ENCODE measurements around the gene ZKSCAN4. TPM values are rescaled to one million over a fixed set of nuclear protein-coding genes. Genes with fewer than 3 reads are reported as not detected.

The ZKSCAN4 gene
- total RNA-seq, 6 experiments from 2014 or later = 3.8 to 4.7 (median 4.0) TPM

DNA sequence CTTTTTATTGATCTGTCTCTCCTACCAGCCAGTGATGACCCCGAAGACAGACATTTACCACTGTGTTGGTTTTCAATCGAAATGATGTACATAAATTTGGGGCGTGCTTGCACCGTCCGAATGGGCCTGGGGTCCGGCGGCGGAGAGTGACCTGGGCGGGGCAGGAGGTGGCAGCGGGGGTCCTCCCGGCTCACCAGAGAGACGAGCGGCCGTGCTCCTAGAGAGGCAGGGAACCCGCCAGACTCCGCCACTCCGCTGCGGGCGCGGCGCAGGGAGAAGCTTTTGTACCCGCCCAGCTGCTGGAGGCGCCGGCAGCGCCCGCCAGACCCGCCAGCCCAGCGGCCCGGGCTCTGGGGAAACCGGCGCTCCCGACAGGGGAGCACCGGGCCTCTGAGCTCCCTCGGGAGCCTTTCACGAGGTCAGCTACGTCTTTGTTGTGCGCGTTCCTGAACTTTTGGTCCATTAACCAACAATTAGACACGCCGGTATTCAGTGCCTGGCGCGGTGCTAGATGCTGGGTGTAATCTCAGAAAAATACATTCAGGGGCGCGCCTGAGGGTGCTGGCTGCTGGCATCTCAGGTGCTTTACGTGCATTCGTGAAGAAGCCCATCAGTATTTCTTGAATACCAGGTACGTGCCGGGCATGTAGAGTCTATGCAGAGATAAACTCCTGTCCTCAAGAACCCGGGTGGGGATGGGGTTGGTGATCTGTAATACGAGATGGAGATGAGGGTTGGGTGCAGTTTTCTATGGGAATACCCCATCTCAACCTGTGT, 29.4 kb upstream of the ZKSCAN4 start, which contains the start of gene PGBD1:
PGBD1 (plus strand) TSS at position 285 of the 777 bp plus-strand sequence. CDS start 2,242 bp downstream, outside the sequence.
- peaks cover 13% of the 10 kb centered on the region for H3K4me1 Mint-ChIP-seq (ENCODE audit: low read depth)
- H3K9me3 Mint-ChIP-seq = peaks cover 5% of the 10 kb centered on the region; the same call in 1 of the 2 replicates
- H3K36me3 Mint-ChIP-seq (ENCODE audit: low read depth) = peaks cover 22% of the 10 kb centered on the region
- H3K27ac Mint-ChIP-seq = peak within 1 kb of the TSS; percentile 74
- TF ChIP-seq, protein P1, sequence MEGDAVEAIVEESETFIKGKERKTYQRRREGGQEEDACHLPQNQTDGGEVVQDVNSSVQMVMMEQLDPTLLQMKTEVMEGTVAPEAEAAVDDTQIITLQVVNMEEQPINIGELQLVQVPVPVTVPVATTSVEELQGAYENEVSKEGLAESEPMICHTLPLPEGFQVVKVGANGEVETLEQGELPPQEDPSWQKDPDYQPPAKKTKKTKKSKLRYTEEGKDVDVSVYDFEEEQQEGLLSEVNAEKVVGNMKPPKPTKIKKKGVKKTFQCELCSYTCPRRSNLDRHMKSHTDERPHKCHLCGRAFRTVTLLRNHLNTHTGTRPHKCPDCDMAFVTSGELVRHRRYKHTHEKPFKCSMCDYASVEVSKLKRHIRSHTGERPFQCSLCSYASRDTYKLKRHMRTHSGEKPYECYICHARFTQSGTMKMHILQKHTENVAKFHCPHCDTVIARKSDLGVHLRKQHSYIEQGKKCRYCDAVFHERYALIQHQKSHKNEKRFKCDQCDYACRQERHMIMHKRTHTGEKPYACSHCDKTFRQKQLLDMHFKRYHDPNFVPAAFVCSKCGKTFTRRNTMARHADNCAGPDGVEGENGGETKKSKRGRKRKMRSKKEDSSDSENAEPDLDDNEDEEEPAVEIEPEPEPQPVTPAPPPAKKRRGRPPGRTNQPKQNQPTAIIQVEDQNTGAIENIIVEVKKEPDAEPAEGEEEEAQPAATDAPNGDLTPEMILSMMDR (IDR thresholded peaks at IDR 0.05) = no peak
- peak; percentile 56 for DNase-seq
- H3K27me3 Mint-ChIP-seq (ENCODE audit: insufficient read depth) = peaks cover 3% of the 10 kb centered on the region; the same call in 1 of the 2 replicates
- peak within 1 kb of the TSS; percentile 95 for H3K4me3 Mint-ChIP-seq

DNA sequence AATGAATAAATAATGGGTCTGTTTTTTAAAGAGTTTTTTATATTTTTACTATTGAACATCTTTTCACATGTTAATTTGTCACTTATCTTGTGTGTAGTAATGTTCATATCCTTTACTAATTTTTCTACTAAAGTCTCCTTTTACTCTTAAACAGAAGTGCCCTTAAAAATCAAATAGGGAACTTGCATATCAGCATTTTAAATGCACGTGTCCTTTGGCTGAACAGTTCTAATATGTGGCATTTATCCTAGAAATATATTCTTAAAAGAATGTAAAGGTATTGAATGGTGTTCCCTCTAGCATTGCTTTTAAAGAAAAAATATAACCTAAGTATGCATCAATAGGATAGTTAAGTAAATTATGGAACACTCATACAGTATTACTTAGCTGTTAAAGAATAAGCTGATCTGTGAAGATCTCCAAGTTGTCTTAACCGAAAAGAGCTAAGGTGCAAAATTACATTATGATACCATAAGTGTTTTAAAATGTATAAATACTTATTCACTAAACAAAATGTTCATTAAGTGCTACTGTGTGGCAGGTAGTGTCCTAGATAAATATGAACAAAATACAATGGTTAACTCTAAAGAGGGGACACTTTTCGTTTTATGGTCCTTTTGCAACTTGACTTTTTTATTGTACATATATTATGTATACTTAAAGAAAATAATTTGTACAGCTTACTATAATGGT, 28.7 kb upstream of the ZKSCAN4 start:
- TF ChIP-seq, protein P1 (IDR thresholded peaks at IDR 0.05) = no peak
- H3K4me3 Mint-ChIP-seq = peak overlapping the region; percentile 95
- H3K27me3 Mint-ChIP-seq (ENCODE audit: insufficient read depth) = peaks cover 3% of the 10 kb centered on the region; the same call in 1 of the 2 replicates
- H3K27ac Mint-ChIP-seq = peak overlapping the region; percentile 69
- H3K4me1 Mint-ChIP-seq (ENCODE audit: low read depth) = peaks cover 13% of the 10 kb centered on the region
- no peak for DNase-seq
- peaks cover 5% of the 10 kb centered on the region; the same call in 1 of the 2 replicates for H3K9me3 Mint-ChIP-seq
- H3K36me3 Mint-ChIP-seq (ENCODE audit: low read depth) = peaks cover 28% of the 10 kb centered on the region

DNA sequence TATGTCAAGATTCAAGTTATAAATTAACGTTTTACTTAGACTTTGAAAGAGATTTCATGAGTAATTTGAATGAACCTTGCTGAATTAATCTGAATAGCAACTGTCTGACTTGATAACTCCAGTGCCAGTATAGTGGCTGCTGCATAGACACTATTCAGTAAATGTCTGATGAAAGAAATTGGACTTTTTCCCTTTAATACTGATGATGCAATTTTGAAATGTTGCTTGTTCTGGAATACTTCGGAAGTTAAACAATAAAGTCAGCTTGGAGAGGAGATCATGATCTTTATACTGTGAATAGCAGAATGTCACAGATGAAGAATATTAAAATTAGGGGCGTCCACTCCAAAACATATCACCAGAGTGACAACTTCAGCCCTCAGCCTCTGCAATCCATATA, 25.7 kb upstream of the ZKSCAN4 start:
- H3K4me3 Mint-ChIP-seq = no peak overlapping the region
- peaks cover 18% of the 10 kb centered on the region for H3K36me3 Mint-ChIP-seq (ENCODE audit: low read depth)
- DNase-seq = no peak
- H3K27ac Mint-ChIP-seq = no peak overlapping the region
- peaks cover 1% of the 10 kb centered on the region for H3K27me3 Mint-ChIP-seq (ENCODE audit: insufficient read depth)
- peaks cover 3% of the 10 kb centered on the region; the same call in 1 of the 2 replicates for H3K9me3 Mint-ChIP-seq
- H3K4me1 Mint-ChIP-seq (ENCODE audit: low read depth) = peaks cover 11% of the 10 kb centered on the region
- TF ChIP-seq, protein P1 (IDR thresholded peaks at IDR 0.05) = no peak

DNA sequence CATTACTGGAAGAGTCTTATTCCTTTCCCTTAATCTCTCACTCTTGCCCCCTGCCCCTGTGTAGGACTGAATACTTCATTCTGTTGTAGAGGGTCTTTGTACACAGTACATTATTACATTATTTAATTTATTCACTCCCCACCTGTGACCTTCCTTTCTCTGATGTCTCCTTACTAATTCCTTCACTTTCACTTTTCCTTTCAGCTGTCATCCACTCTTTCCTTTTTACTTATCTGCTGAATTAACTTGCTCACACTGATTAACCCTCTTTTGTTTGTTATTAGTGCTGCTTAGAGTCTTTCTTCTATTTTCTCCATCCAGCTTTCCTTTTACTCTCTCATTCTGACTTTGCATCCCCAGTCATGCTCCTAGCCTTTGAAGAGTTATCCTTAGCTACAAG, 22.8 kb upstream of the ZKSCAN4 start:
- TF ChIP-seq, protein P1 (IDR thresholded peaks at IDR 0.05) = no peak
- DNase-seq = no peak
- no peaks in the 10 kb centered on the region; the same call in 1 of the 2 replicates for H3K27me3 Mint-ChIP-seq (ENCODE audit: insufficient read depth)
- H3K36me3 Mint-ChIP-seq (ENCODE audit: low read depth) = peaks cover 37% of the 10 kb centered on the region
- H3K4me1 Mint-ChIP-seq (ENCODE audit: low read depth) = peaks cover 12% of the 10 kb centered on the region
- H3K9me3 Mint-ChIP-seq = no peaks in the 10 kb centered on the region
- no peak overlapping the region for H3K4me3 Mint-ChIP-seq
- no peak overlapping the region for H3K27ac Mint-ChIP-seq

DNA sequence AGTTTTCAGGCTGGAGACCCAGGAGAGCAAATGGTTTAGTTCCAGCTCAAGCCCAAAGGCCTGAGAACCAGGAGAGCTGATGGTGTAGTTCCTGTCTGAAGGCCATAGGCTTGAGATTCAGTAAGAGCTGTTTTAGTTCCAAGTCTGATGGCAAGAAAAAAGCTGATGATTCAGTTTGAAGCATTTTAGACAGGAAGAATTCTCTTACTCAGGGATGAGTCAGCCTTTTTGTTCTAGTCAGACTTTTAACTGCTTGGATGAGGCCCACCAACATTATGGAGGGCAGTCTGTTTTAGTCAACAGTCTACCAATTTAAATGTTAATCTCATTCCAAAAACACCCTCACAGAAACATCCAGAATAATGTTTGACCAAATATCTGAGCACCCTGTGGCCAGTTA, 17.4 kb upstream of the ZKSCAN4 start:
- Mint-ChIP-seq H3K4me3 (peak overlapping the region; percentile 18; the same call in 1 of the 2 replicates), H3K27ac (peak overlapping the region; percentile 91), H3K36me3 (ENCODE audit: low read depth) (peaks cover 32% of the 10 kb centered on the region), H3K27me3 (ENCODE audit: insufficient read depth) (no peaks in the 10 kb centered on the region; the same call in 1 of the 2 replicates), H3K9me3 (no peaks in the 10 kb centered on the region), H3K4me1 (ENCODE audit: low read depth) (peaks cover 29% of the 10 kb centered on the region)
- TF ChIP-seq, protein P1 (IDR thresholded peaks at IDR 0.05) = no peak
- peak; percentile 88 for DNase-seq
